ENCODE results near the gene SHISA5.

- TF ChIP-seq CREB1 (CRISPR knock-in tag; IDR thresholded peaks at IDR 0.05) (peak; percentile 83), CTCF (IDR thresholded peaks at IDR 0.05) (no peak), CBFB (CRISPR knock-in tag; IDR thresholded peaks at IDR 0.05; ENCODE audit: low read depth) (no peak)
These were observed 57.4 kb downstream of the SHISA5 start, which contains the start of gene ATRIP for GRCh38 chr3:48446425-48447193.
